ENCODE results near the gene CD48. TPM values are rescaled to one million over a fixed set of nuclear protein-coding genes. Genes with fewer than 3 reads are reported as not detected.

Gene CD48
- total RNA-seq, 1 donor from 2014 or later, result 0.56 TPM

GRCh38 chr1:160671603-160672517, 39.8 kb downstream of the CD48 start:
- H3K4me1 Mint-ChIP-seq, result no peaks in the 10 kb centered on the region
- no peaks in the 10 kb centered on the region for H3K36me3 Mint-ChIP-seq
- no peak for DNase-seq (ENCODE audit: low spot score in 2 of 2, unreplicated experiment in 2 of 2)
- H3K27me3 Mint-ChIP-seq (ENCODE audit: low read depth), result peaks cover 2% of the 10 kb centered on the region
- no peak overlapping the region for H3K4me3 Mint-ChIP-seq
- H3K9me3 Mint-ChIP-seq, result peaks cover 16% of the 10 kb centered on the region
- H3K27ac Mint-ChIP-seq, result no peak overlapping the region
- TF ChIP-seq CTCF (IDR thresholded peaks at IDR 0.05; ENCODE audit: unreplicated experiment), result no peak

GRCh38 chr1:160670701-160671100, 40.9 kb downstream of the CD48 start:
- Mint-ChIP-seq H3K27ac (no peak overlapping the region), H3K4me3 (no peak overlapping the region), H3K27me3 (ENCODE audit: low read depth) (peaks cover 2% of the 10 kb centered on the region), H3K9me3 (peaks cover 16% of the 10 kb centered on the region), H3K36me3 (no peaks in the 10 kb centered on the region), H3K4me1 (no peaks in the 10 kb centered on the region)
- TF ChIP-seq CTCF (IDR thresholded peaks at IDR 0.05; ENCODE audit: unreplicated experiment), result no peak
- DNase-seq (ENCODE audit: low spot score in 2 of 2, unreplicated experiment in 2 of 2), result no peak

GRCh38 chr1:160669802-160670201, 41.8 kb downstream of the CD48 start:
- no peak for TF ChIP-seq CTCF (IDR thresholded peaks at IDR 0.05; ENCODE audit: unreplicated experiment)
- Mint-ChIP-seq H3K27ac (no peak overlapping the region), H3K4me3 (no peak overlapping the region)

GRCh38 chr1:160669276-160669675, 42.3 kb downstream of the CD48 start:
- H3K27me3 Mint-ChIP-seq (ENCODE audit: low read depth), result peaks cover 2% of the 10 kb centered on the region
- no peaks in the 10 kb centered on the region for H3K36me3 Mint-ChIP-seq
- no peak for TF ChIP-seq CTCF (IDR thresholded peaks at IDR 0.05; ENCODE audit: unreplicated experiment)
- H3K9me3 Mint-ChIP-seq, result peaks cover 16% of the 10 kb centered on the region
- H3K4me1 Mint-ChIP-seq, result no peaks in the 10 kb centered on the region
- H3K27ac Mint-ChIP-seq, result no peak overlapping the region
- H3K4me3 Mint-ChIP-seq, result no peak overlapping the region
- DNase-seq (ENCODE audit: low spot score in 2 of 2, unreplicated experiment in 2 of 2), result no peak

More at GRCh38 chr1:160669802-160670201, 41.8 kb downstream of the CD48 start:
- H3K4me1 Mint-ChIP-seq, result no peaks in the 10 kb centered on the region
- no peak for DNase-seq (ENCODE audit: low spot score in 2 of 2, unreplicated experiment in 2 of 2)
- H3K36me3 Mint-ChIP-seq, result no peaks in the 10 kb centered on the region
- H3K9me3 Mint-ChIP-seq, result peaks cover 16% of the 10 kb centered on the region
- peaks cover 2% of the 10 kb centered on the region for H3K27me3 Mint-ChIP-seq (ENCODE audit: low read depth)

- H3K9me3 Mint-ChIP-seq, result peaks cover 16% of the 10 kb centered on the region
- no peak for DNase-seq (ENCODE audit: low spot score in 2 of 2, unreplicated experiment in 2 of 2)
- no peaks in the 10 kb centered on the region for H3K4me1 Mint-ChIP-seq
- peaks cover 2% of the 10 kb centered on the region for H3K27me3 Mint-ChIP-seq (ENCODE audit: low read depth)
- H3K4me3 Mint-ChIP-seq, result no peak overlapping the region
- no peak overlapping the region for H3K27ac Mint-ChIP-seq
- no peak for TF ChIP-seq CTCF (IDR thresholded peaks at IDR 0.05; ENCODE audit: unreplicated experiment)
- H3K36me3 Mint-ChIP-seq, result no peaks in the 10 kb centered on the region
Measured at GRCh38 chr1:160667896-160668295, 43.7 kb downstream of the CD48 start.
